ENCODE results near the gene IP6K2. TPM values are rescaled to one million over a fixed set of nuclear protein-coding genes. Genes with fewer than 3 reads are reported as not detected.

The IP6K2 gene
- total RNA-seq, 2 donors from 2014 or later = 93.7 to 116 TPM

DNA sequence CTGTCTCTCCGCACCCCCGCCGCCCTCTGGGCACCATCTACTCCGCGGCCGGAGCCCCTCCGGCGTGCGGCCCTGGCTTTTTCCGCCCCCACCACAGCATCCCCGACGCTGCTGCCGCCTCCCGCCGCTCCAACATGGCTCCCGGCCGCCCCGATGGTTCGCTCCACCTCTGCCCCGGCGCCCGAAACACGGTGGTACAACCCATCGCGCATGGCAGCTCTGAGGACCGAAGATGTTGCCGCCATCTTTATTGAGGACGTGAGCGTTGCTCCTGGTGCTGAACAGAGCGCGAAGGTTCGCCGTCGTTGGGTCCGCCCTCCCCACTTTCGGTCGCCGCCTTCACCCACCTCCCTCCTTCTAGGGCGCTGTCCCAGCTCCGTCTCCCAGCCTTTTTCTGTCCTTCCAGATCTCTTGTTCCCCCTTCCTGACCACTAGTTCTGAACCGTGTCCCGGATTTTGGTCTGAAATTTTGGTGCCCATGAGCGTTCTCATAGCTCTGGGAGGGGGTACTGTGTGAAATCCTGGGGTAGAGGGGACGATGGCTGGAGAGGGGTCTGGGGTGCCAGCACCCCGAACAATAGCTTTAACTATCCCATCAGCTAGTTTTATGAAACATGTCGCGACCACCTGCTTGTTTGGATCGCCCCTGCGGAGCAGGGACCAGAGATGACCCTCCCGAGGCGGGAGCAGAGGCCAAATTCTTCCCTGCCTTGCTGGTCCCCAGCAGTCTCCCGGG lies 54.1 kb downstream of the IP6K2 start, which contains the start of gene CELSR3:
Gene CELSR3, minus strand, starts transcription at position 134 of the 736 bp plus-strand sequence. CDS start 252 bp downstream, outside the sequence.
- no peaks in the 10 kb centered on the region for H3K9me3 ChIP-seq (ENCODE audit: control insufficient read depth, low read length, poor library complexity, severe bottlenecking)
- DNase-seq = peak; percentile 53 to 71 (median 58)
- peak; percentile 63 for ATAC-seq
- peak within 1 kb of the TSS; percentile 87 for H3K4me3 Mint-ChIP-seq
- H3K27ac Mint-ChIP-seq = peak within 1 kb of the TSS; percentile 74
- peaks cover 11% of the 10 kb centered on the region for H3K27me3 Mint-ChIP-seq
- H3K4me1 Mint-ChIP-seq = peaks cover 8% of the 10 kb centered on the region
- H3K36me3 Mint-ChIP-seq (ENCODE audit: low read depth) = no peaks in the 10 kb centered on the region

GRCh38 chr3:48662145-48662752 lies 54.8 kb downstream of the IP6K2 start:
- ATAC-seq (no peak), DNase-seq (no peak)
- Mint-ChIP-seq H3K36me3 (ENCODE audit: low read depth) (no peaks in the 10 kb centered on the region), H3K4me1 (peaks cover 8% of the 10 kb centered on the region), H3K27ac (peak overlapping the region; percentile 74), H3K4me3 (peak overlapping the region; percentile 87), H3K27me3 (peaks cover 11% of the 10 kb centered on the region)
- no peaks in the 10 kb centered on the region for H3K9me3 ChIP-seq (ENCODE audit: control insufficient read depth, low read length, poor library complexity, severe bottlenecking)

DNA sequence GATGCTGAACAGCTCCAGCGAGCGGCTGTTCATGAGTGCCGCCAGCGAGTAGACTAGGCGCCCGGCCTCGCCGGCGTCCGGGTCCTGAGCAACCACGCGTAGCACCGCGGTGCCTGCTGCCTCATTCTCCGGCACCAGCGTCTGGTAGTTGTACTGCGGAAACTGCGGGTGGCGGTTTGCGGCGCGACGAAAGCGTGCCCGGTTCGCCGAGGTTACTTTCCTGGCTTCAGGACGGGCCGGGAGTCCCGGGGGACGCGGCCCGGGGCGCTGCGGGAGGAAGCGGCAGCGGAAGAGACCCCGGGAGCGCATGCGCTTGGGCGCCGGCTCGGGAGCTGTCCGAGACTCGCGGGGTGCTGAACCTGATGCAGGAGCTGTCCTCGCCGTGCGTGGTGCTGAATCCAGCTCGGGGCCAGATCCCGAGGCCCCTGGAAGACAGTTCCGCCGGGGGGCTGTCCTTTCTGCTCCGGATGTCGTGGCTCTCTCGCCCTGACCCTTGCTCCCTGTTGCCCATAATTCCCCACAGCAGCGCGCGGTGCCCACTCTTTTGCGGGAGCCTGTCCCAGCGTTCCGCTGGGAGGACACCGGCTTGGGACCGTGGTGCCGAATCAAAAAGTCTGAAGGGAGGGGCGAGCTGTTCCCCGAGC lies 55.4 kb downstream of the IP6K2 start:
- ATAC-seq (peak; percentile 45), DNase-seq (peak; percentile 65 to 74 (median 66))
- peaks cover 8% of the 10 kb centered on the region for H3K4me1 Mint-ChIP-seq
- H3K27me3 Mint-ChIP-seq = peaks cover 11% of the 10 kb centered on the region
- no peaks in the 10 kb centered on the region for H3K36me3 Mint-ChIP-seq (ENCODE audit: low read depth)
- peak overlapping the region; percentile 66 for H3K4me3 Mint-ChIP-seq
- H3K27ac Mint-ChIP-seq = peak overlapping the region; percentile 74
- H3K9me3 ChIP-seq (ENCODE audit: control insufficient read depth, low read length, poor library complexity, severe bottlenecking) = no peaks in the 10 kb centered on the region

DNA sequence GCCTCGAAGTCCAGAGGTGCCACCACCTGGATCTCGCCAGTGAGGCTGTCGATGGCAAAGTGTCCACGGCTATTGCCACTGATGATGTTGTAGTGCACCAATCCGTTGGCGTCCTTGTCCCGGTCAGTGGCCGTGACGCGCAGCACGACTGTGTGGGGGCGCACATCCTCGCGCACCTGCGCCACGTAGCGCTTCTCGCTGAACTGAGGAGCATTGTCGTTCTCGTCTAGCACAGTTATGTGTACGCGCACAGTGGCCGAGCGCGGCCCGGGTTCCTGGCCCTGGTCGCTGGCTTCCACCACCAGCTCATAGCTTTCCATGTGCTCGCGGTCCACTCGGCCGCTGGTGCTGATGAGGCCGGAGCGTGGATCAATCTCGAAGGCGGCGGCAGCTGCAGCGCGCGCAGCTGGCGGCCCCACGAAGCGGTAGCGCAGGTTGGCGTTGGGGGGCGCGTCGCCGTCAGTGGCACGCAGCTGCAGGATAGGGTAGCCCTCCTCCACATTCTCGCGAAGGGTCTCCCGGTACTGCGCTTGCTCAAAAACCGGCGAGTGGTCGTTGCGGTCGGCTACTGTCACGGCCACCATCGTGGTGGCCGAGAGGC lies 56.1 kb downstream of the IP6K2 start:
- peaks cover 8% of the 10 kb centered on the region for H3K4me1 Mint-ChIP-seq
- ATAC-seq (no peak), DNase-seq (no peak)
- no peak overlapping the region for H3K4me3 Mint-ChIP-seq
- peaks cover 11% of the 10 kb centered on the region for H3K27me3 Mint-ChIP-seq
- no peaks in the 10 kb centered on the region for H3K36me3 Mint-ChIP-seq (ENCODE audit: low read depth)
- peak overlapping the region; percentile 74 for H3K27ac Mint-ChIP-seq
- no peaks in the 10 kb centered on the region for H3K9me3 ChIP-seq (ENCODE audit: control insufficient read depth, low read length, poor library complexity, severe bottlenecking)

- no peaks in the 10 kb centered on the region for H3K9me3 ChIP-seq (ENCODE audit: control insufficient read depth, low read length, poor library complexity, severe bottlenecking)
- H3K36me3 Mint-ChIP-seq (ENCODE audit: low read depth) = no peaks in the 10 kb centered on the region
- ATAC-seq = peak; percentile 3
- H3K4me1 Mint-ChIP-seq = peaks cover 12% of the 10 kb centered on the region
- peak overlapping the region; percentile 86 for H3K4me3 Mint-ChIP-seq
- no peaks in the 10 kb centered on the region for H3K27me3 Mint-ChIP-seq
- H3K27ac Mint-ChIP-seq = no peak overlapping the region
- DNase-seq = no peak
Measured at GRCh38 chr3:48656841-48657281, 60.2 kb downstream of the IP6K2 start.

DNA sequence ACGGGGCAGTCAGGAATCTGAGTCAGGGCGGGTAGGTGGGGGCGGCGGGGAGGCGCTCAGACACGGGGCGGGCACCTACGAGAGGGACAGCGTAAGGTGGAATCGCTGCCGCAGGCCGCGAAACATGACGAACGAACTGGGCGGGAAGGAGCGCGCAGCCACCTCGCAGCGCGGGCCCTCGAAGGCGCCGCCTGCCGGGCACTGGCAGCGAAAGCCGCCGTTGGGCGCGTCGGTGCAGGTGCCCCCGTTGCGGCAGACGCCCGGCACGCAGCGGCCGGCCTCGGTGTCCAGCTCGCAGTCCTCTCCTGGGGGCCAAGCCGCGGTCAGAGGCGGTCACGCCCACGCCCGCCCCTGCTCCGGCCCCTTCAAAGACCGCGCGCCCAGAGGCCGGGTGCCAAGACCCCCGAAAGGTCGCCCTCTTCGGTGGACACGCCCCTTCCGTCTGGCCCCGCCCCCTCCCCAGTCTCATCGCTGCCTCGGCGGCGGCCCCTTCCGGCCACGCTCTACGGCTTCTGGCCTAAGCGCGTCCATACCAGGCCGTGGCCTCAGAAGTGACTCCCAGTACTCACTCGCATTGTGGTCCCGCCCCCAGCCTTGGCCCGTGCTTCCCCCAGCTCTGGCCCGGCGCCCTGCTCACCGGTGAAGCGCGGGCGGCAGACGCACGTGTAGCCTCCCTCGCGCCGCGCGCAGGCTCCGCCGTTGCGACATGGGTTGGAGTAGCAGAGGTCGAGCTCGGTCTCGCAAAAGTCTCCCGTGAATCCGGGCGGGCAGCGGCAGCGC lies 60.8 kb downstream of the IP6K2 start:
- no peaks in the 10 kb centered on the region for H3K36me3 Mint-ChIP-seq (ENCODE audit: low read depth)
- peaks cover 12% of the 10 kb centered on the region for H3K4me1 Mint-ChIP-seq

GRCh38 chr3:48655606-48656005 lies 61.4 kb downstream of the IP6K2 start:
- peak overlapping the region; percentile 86 for H3K4me3 Mint-ChIP-seq
- H3K4me1 Mint-ChIP-seq = peaks cover 15% of the 10 kb centered on the region
- no peaks in the 10 kb centered on the region for H3K27me3 Mint-ChIP-seq
- ATAC-seq = peak; percentile 35
- peak in 2 of 3 donors; percentile 24 to 26 for DNase-seq
- H3K36me3 Mint-ChIP-seq (ENCODE audit: low read depth) = no peaks in the 10 kb centered on the region
- no peaks in the 10 kb centered on the region for H3K9me3 ChIP-seq (ENCODE audit: control insufficient read depth, low read length, poor library complexity, severe bottlenecking)
- peak overlapping the region; percentile 19 for H3K27ac Mint-ChIP-seq

More for the DNA sequence above, 60.8 kb downstream of the IP6K2 start:
- Mint-ChIP-seq H3K27me3 (no peaks in the 10 kb centered on the region), H3K27ac (peak overlapping the region; percentile 19), H3K4me3 (peak overlapping the region; percentile 86)
- ATAC-seq (peak; percentile 88), DNase-seq (peak; percentile 78 to 84 (median 79))
- no peaks in the 10 kb centered on the region for H3K9me3 ChIP-seq (ENCODE audit: control insufficient read depth, low read length, poor library complexity, severe bottlenecking)

- peaks cover 15% of the 10 kb centered on the region for H3K4me1 Mint-ChIP-seq
- DNase-seq = no peak
Measured at GRCh38 chr3:48655063-48655462, 62.0 kb downstream of the IP6K2 start.

GRCh38 chr3:48652923-48653715 lies 63.9 kb downstream of the IP6K2 start:
- no peak overlapping the region for H3K27ac Mint-ChIP-seq
- H3K4me1 Mint-ChIP-seq = peaks cover 17% of the 10 kb centered on the region
- DNase-seq (no peak), ATAC-seq (no peak)
- H3K27me3 Mint-ChIP-seq = no peaks in the 10 kb centered on the region
- H3K9me3 ChIP-seq (ENCODE audit: control insufficient read depth, low read length, poor library complexity, severe bottlenecking) = no peaks in the 10 kb centered on the region
- H3K4me3 Mint-ChIP-seq = peak overlapping the region; percentile 8
- H3K36me3 Mint-ChIP-seq (ENCODE audit: low read depth) = no peaks in the 10 kb centered on the region

More at GRCh38 chr3:48655063-48655462, 62.0 kb downstream of the IP6K2 start:
- Mint-ChIP-seq H3K27me3 (no peaks in the 10 kb centered on the region), H3K4me3 (peak overlapping the region; percentile 86), H3K36me3 (ENCODE audit: low read depth) (no peaks in the 10 kb centered on the region), H3K27ac (peak overlapping the region; percentile 19)
- no peaks in the 10 kb centered on the region for H3K9me3 ChIP-seq (ENCODE audit: control insufficient read depth, low read length, poor library complexity, severe bottlenecking)
- no peak for ATAC-seq

GRCh38 chr3:48651771-48652170 lies 65.2 kb downstream of the IP6K2 start:
- Mint-ChIP-seq H3K27ac (no peak overlapping the region), H3K4me3 (no peak overlapping the region), H3K36me3 (ENCODE audit: low read depth) (no peaks in the 10 kb centered on the region), H3K4me1 (peaks cover 17% of the 10 kb centered on the region), H3K27me3 (no peaks in the 10 kb centered on the region)
- DNase-seq (no peak), ATAC-seq (no peak)
- no peaks in the 10 kb centered on the region for H3K9me3 ChIP-seq (ENCODE audit: control insufficient read depth, low read length, poor library complexity, severe bottlenecking)

DNA sequence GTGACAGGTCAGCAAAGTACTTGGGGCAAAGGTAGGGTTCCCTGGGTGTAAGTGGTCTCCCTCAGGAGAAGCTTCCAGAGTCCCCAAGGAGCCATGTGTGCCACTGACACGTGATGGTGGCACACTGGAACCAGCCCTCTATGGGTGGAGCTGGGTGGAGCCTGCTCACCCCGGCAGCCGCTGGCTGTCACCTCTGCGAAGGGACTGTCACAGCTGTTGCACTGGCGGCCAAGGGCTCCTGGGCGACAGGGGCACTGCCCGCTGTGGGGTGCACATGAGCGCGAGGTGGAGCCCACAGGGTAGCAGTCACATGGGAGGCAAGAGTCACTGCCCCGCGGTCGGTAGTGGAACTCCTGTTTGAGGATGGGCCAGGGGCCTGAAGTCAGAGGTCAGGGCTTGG lies 66.3 kb downstream of the IP6K2 start:
- no peaks in the 10 kb centered on the region for H3K36me3 Mint-ChIP-seq (ENCODE audit: low read depth)
- H3K4me1 Mint-ChIP-seq = peaks cover 17% of the 10 kb centered on the region
- no peaks in the 10 kb centered on the region for H3K27me3 Mint-ChIP-seq
- no peak for ATAC-seq
- H3K27ac Mint-ChIP-seq = no peak overlapping the region
- no peak for DNase-seq
- H3K4me3 Mint-ChIP-seq = no peak overlapping the region
- H3K9me3 ChIP-seq (ENCODE audit: control insufficient read depth, low read length, poor library complexity, severe bottlenecking) = no peaks in the 10 kb centered on the region
